Dermis microvascular lymphatic vessel endothelial cell (primary cell): ENCODE data around the gene SYN1. TPM values are rescaled to one million over a fixed set of nuclear protein-coding genes. Genes with fewer than 3 reads are reported as not detected.

ENCODE experiments used
- DNase-seq, 2 donors: peaks; one replicate each; pipeline versions ENCODE4 v3.0.0 to v3.0.0-alpha.2; 2010; ENCODE audit warnings: low read depth in 2 of 2
- total RNA-seq: library from RNA; depleted of rRNA; stranded (reverse); fragments of >200 nt; gene quantifications from 2 replicates; pipeline ENCODE4 v1.2.1, GENCODE V29; 2014

Gene SYN1
- total RNA-seq, 1 donor from 2014 or later, result 0.13 TPM

GRCh38 chrX:47530049-47530448, 89.6 kb downstream of the SYN1 start:
- no peak for DNase-seq

- no peak for DNase-seq
Measured at GRCh38 chrX:47529548-47529947, 90.1 kb downstream of the SYN1 start.

- DNase-seq, result no peak
Measured at GRCh38 chrX:47523713-47524166, 95.9 kb downstream of the SYN1 start.

- peak; percentile 28 to 71 for DNase-seq
Measured at GRCh38 chrX:47523297-47523696, 96.4 kb downstream of the SYN1 start.

Other genes with a start within 250 kb of the SYN1 start
- gene ZNF157, start 249.3 kb downstream of the SYN1 start, total RNA-seq, result not detected in 2 replicates
- gene ZNF41, start 136.6 kb downstream of the SYN1 start, total RNA-seq, result 10.7 and 11.4 TPM in 2 replicates
- gene ARAF, start 58.7 kb downstream of the SYN1 start, total RNA-seq, result 9.2 and 14.5 TPM in 2 replicates
- gene TIMP1, start 37.4 kb downstream of the SYN1 start, total RNA-seq, result 75.2 and 295 TPM in 2 replicates
- 0.13 and 0.26 TPM in 2 replicates for gene CFP, start 10.1 kb upstream of the SYN1 start, total RNA-seq
- 8.6 and 14.7 TPM in 2 replicates for gene ELK1, start 30.7 kb upstream of the SYN1 start, total RNA-seq
- 118 and 124 TPM in 2 replicates for gene UXT, start 39.3 kb upstream of the SYN1 start, total RNA-seq
- 3.3 and 4.0 TPM in 2 replicates for gene ZNF81, start 217.0 kb upstream of the SYN1 start, total RNA-seq